HG02571 (cell line): ENCODE results near the gene NMT2.

ENCODE experiments used
- ATAC-seq: cut with Tn5 transposase; IDR thresholded peaks from one replicate; pipeline ENCODE4 v1.9.1; 2021; ENCODE audit warnings: mild to moderate bottlenecking, moderate library complexity; ENCODE audit not compliant: unreplicated experiment

Gene NMT2

DNA sequence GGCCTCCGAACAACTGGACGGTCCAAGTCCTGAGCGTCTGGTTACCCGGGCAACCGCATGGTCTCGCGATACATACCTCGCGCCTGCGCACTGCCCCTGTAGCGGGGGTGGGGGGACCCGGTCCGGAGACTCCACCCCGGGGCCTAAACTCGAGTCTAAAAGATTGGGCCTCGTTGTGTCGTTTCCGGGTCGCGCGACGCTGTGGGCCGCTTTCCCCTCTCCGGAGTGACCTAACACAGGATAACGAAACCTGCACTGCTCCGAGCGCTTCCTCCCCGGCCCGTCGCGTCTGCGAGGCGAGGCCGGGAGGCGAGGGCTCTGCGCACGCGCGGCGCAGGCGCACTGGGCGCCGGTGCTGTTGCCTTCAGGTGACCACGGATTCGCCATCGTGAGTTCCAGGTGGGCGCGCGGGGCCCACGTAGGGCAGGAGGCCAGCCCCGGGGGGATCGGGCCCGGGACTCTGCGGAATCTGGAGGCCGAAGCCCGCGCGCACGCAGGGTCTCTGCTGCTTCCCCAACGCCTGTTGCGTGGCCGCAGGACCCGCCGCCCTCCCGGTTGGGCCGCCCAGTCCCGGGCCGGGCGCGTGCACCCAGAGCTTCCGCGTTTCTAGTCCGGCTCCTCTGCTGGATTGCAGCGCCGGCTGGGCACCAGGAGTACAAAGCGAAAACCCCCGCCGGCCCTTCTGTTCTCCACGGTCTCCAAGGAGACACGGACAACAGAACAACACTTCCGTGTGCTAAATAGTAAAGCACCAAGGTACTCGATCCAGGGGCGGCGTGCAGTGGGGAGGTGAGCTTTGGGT is 71.3 kb downstream of the NMT2 start, which contains the start of gene RPP38:
Gene RPP38, plus strand, starts transcription at position 345 of the 802 bp plus-strand sequence. CDS start 5,960 bp downstream, outside the sequence.
- peak; percentile 85 for ATAC-seq

DNA sequence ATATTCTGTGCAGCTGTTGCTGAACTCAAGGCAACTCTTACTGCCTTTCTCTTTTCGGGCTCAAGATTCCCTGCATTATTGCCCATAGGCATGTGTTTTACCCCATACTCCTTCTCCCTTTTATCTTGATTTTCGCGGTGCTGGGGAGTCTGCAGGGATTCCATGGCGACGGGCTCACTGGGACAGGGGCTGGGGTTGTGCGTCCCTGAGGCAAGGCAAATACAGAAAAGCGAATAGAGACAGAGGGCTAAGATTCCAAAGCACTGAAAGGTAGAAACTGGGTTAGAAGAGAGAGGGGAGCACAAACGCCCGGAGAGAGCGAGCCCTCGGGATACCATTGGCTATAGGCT is 71.9 kb downstream of the NMT2 start:
- peak; percentile 19 for ATAC-seq

DNA sequence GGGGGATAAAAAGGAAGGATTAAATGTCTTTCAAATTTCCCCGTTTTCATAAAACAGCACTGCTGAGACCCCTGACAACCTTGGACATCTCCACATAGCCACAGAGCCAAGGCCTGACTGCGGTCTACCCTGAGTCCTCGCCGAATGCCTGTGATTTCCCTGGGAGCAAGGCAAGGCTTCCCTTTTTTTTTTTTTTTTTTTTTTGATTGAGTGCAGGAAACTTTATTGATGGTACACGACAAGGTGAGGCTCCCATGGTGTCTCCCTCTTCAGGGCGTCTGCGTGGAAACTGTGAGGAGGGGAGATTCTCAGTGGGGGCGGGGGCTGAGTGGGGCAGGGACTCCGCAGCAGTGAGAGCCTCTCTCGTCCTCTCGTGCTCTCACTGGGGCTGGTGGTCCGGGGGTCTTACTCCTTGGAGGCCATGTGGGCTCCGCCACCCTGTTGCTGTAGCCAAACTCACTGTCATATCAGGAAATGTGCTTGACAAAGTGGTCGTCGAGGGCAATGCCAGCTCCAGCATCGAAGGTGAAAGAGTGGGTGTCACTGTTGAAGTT is 75.6 kb downstream of the NMT2 start:
- ATAC-seq: no peak

DNA sequence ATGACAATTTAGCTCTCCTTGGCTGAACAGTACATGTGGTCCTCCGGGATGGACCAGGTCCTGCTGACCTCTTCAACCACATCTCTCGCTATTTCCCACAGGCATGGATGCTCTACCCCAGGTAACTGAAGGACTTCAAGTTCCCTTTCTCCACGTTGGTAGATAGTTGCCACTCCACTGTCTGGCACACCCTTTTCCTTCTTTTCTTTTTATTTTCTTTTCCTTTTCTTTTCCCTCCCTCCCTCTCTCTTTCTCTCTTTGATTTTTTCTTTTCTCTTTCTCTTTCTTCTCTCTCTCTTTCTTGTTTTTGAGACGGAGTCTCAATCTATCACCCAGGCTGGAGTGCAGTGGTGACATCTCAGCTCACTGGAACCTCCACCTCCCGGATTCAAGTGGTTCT is 77.1 kb downstream of the NMT2 start:
- no peak for ATAC-seq

DNA sequence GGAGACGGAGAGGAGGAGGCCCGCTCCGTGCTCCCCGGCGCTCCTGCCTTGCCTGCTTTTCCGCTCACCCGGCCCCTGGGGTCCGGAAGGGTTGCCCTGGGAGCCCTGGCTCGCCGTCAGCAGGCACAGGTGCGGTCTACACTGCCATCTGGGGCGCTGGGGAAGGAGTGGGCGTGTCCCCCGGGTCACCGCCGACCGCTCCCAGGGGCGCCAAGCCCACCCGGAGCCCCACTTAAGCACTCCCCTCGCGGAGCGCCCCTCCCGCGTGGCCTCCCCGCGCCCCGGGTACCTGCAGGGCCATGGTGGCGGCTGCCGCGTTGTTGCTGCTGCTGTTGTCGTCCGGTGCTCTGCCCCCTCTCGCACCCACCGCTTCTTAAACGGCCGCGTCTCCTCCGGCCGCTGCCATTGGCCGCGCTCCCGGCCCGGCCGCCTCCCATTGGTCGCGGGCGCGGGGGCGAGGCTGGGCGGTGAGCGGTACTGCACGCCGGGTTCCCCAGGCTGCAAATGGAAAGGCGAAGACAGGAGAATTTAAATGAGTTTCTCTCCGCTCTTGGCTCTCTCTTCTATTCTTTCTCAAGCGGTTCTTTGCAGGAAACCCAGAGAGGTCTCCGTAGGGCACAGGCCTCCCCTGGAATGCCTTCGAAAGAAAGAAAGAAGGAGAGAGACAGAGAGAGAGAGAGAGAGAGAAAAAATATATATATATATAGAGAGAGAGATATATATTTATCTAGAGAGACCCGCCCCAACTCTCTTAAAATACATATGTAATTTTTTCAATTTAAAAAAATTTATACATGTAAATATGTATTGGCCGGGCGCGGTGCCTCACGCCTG is 79.8 kb downstream of the NMT2 start, which contains the start of gene ACBD7:
Gene ACBD7, minus strand, starts transcription at position 349 of the 834 bp plus-strand sequence. Its CDS starts 48 bp downstream, at position 301.
- peak; percentile 98 for ATAC-seq

DNA sequence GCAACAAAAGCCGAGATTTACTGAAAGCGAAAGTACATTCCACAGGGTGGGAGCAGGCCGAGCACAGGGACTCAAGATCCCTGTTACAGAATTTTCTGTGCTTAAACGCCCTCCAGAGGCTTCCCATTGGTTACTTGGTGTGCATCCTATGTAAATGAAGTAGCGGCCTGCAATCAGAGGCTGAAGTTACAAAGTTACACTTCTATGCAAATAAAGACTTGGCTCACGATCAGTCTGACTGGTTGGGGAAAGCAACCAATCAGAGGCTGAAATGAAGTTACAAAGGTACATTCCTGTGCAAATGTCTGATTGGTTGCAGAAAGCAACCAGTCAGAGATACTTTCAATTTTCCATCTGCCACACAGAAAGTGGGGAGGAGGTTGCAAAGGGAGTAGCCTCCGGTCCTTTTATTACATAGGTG is 84.0 kb downstream of the NMT2 start:
- ATAC-seq: no peak

DNA sequence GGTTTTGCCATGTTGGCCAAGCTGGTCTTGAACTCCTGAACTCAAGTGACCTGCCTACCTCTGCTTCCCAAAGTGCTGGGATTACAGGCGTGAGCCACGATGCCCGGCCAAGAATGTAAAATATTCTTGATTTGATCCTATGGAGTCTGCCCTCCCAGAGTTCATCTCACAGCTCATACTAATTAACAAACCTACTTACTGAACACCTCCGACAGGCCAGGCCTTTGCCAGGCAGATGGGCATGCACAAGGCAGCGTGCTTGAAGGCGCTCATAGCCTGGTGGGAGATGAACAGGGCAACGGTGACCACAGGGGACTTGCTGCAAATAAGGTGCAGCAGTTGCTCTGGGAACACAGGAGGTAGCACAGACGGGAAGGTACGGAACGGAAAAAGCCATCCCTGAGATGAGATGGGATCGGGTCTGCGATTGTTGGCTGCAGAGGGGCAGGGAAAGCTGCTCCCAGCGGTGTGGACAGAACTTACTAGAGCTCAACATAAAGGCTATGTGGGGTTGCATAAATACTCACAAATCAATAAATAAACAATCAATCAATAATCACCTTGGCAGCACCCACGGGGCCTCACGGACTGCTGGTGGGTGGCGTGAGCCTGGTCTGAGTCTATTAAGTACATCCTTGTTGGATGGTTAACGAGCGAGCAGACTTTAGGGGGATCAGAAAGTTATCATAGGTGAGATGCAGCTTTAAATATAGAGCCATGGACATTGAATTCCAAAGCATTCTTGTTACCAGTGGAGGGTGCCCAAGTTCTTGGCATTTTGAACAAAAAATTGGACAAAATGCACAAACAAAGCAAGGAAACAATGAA is 84.6 kb downstream of the NMT2 start:
- no peak for ATAC-seq

DNA sequence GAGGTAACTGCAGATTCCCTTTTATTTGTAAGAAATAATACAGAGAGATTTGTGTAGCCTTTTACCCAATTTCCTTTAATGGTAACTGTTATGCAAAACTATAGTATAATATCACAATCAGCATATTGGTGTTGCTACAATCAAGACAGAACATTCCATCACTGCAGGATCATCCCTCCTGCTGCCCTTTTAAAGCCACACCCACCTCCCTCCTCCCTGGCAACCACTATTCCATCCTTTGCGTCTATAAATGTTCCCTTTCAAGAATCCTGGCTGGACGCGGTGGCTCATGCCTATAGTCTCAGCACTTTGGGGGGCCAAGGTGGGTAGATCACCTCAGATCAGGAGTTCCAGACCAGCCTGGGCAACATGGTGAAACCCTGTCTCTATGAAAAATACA is 93.1 kb downstream of the NMT2 start:
- no peak for ATAC-seq

DNA sequence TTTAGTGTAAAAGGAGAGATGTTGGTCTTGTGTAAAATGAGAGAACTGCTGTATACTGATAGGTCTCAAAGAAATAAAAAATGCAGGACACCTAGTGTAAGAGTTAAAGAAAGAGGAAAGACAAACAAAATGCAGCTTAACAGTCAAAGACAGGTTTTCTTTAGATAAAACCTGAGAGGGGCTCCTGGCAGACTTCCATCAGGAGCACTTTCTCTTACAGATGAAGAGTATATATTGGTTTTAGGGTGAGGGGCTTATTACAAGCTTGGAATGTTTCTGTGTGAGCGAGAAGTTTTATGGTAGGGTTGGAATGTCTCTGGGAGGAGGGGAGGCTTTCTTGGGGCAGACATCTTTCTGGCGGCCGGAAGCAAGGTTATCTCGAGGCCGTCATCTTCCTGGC is 96.1 kb downstream of the NMT2 start:
- no peak for ATAC-seq

DNA sequence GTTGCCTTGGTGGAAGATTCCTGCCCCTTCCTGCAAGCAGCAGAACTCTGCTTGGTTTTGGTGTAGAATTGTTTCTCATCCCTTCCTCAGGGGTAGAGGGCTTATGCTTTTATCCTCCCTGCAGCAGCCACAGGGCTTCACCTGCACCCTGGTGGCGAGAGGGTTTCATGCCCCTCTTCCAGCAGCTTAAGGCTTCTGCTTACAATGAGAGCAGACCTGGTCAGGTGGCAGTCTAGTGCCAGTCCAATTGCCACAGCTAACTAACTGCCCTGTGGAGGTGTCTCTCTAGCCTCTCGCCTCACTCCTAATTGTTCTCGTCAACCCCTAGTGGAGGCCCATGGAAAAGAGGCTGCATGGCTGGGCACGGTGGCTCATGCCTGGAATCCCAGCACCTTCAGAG is 99.3 kb downstream of the NMT2 start:
- ATAC-seq: no peak

DNA sequence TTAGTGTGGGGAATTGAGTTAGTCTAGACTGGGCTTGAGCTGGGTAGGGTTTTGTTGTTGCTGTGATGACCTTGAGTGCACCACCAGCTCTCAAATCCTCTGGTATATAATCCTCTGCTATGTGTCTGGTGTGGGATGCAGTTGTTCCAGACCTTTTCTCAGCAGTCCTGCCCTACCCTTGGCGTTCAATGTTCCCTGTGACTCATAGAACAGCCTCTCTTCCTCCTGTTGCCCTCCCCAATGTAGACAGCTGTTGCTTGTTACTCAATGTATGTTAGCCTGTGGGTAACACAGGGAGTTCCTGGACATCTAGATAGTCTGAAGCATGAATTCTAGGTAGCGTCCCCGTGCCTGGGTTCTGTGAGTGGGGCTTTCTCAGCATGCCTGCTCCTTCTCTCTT is 99.7 kb downstream of the NMT2 start:
- no peak for ATAC-seq

DNA sequence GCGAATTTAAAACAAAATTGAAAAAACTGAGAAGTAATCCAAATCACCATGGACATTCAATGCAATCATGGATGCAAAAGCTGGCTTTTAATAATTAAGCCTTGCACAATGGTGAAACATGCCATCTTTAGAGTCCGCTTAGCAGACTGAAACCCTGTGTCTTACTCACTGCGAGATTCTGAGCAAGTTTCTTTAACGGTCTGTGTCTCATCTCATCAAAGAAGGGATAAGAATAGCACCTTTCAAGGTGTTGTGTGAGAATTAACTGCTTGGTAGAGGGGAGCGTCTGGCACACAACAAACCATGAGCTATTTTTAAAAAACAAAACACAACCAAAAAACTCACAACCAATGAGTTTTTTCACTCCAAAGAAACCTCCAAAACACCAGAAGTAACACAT is 101.3 kb downstream of the NMT2 start:
- ATAC-seq: no peak

DNA sequence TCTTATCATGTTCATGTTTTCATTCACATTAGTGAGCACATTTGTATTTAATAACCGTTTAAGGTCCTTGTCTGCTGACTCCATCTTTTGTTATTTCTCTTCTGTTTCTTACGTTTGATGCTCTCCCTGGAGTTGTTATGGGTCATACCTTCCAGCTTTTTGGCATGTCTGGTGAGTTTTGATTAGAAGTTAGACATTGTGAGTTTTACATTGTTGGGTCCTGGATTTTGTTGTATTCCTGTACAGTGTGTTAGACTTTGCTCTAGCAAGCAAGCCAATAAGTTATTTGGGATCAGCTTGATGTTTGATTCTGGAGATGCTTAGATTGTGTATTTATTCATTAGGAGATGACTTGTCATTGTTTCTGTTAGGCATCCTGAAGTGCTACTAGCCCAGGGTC is 107.9 kb downstream of the NMT2 start:
- ATAC-seq: no peak

DNA sequence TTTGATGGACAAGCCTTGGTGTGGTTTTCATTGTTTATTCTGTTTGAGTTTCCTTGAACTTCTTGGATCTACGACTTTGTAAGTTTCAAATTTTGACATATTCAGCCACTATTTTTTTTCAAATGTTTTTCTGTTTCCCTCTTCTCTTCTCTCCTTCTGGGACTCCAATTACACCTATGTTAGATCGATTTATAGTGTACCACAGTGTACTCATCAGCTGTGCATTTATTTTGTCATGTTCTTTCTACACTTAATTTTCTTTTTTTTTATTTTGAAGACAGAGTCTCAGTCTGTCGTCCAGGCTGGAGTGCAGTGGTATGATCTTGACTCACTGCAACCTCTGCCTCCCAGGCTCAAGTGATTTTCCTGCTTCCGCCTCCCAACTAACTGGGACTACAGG is 108.6 kb downstream of the NMT2 start:
- ATAC-seq: no peak

DNA sequence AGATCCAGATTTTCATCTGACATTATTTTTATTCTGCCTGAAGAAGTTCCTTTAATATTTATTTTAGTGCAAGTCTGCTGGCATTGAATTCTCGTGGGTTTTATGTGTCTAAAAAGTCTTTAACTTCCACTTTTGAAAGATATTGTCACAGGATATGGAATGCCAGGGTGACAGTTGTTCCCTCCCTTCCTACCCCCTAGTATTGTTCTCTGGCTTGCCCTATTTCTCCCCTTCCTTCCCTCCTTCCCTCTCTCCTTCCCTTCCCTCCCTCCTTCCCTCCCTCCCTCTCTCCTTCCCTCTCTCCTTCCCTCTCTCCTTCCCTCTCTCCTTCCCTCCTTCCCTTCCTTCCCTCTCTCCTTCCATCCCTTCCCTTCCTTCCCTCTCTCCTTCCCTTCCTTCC is 109.8 kb downstream of the NMT2 start:
- ATAC-seq: no peak
